ENCODE measurements around the gene OPRL1. TPM values are rescaled to one million over a fixed set of nuclear protein-coding genes. Genes with fewer than 3 reads are reported as not detected.

Gene OPRL1
- total RNA-seq, 1 donor from 2014 or later, result 1.4 TPM

DNA sequence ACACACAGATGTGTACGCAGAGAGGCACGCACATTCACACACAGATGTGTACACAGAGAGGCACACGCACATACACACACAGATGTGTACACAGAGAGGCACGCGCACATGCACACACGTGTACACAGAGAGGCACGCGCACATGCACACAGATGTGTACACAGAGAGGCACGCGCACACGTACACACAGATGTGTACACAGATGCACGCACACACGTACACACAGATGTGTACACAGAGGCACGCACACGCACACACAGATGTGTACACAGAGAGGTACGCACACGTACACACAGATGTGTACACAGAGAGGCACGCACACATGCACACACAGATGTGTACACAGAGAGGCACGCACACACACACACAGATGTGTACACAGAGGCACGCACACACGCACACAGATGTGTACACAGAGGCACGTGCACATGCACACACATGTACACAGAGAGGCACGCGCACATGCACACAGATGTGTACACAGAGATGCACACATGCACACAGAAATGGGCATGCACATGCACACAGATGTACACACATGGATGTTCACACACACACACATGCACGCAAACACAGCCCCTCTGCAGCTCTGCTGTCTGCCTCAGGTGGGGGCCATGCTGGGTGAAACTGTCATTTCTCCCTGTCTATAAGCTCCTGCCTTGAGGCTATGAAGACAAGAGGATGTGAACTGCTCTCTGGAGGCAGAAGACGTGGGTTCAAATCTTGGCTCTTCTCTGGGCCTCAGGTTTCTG lies 70.1 kb downstream of the OPRL1 start:
- ChIA-PET POLR2A (no interaction called here), CTCF (no interaction called here)
- H3K4me1 Mint-ChIP-seq, result no peaks in the 10 kb centered on the region
- H3K27me3 Mint-ChIP-seq, result no peaks in the 10 kb centered on the region
- H3K27ac Mint-ChIP-seq, result no peak overlapping the region
- intact Hi-C loops (cut with micrococcal nuclease), result no loop called here
- DNase-seq, result no peak
- no peaks in the 10 kb centered on the region for H3K9me3 Mint-ChIP-seq
- no peak overlapping the region for H3K4me3 Mint-ChIP-seq
- H3K36me3 Mint-ChIP-seq (ENCODE audit: low read depth), result no peaks in the 10 kb centered on the region
- ATAC-seq (ENCODE audit: low read depth), result no peak
- TF ChIP-seq, protein P1, sequence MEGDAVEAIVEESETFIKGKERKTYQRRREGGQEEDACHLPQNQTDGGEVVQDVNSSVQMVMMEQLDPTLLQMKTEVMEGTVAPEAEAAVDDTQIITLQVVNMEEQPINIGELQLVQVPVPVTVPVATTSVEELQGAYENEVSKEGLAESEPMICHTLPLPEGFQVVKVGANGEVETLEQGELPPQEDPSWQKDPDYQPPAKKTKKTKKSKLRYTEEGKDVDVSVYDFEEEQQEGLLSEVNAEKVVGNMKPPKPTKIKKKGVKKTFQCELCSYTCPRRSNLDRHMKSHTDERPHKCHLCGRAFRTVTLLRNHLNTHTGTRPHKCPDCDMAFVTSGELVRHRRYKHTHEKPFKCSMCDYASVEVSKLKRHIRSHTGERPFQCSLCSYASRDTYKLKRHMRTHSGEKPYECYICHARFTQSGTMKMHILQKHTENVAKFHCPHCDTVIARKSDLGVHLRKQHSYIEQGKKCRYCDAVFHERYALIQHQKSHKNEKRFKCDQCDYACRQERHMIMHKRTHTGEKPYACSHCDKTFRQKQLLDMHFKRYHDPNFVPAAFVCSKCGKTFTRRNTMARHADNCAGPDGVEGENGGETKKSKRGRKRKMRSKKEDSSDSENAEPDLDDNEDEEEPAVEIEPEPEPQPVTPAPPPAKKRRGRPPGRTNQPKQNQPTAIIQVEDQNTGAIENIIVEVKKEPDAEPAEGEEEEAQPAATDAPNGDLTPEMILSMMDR (IDR thresholded peaks at IDR 0.05), result no peak

Other genes starting within 250 kb of the OPRL1 start
- gene ZBTB46, start 248.8 kb upstream of the OPRL1 start, total RNA-seq, result 0.46 and 0.49 TPM in 2 replicates
- not detected in 2 replicates for gene ABHD16B, start 218.6 kb upstream of the OPRL1 start, total RNA-seq
- gene TPD52L2, start 214.8 kb upstream of the OPRL1 start, total RNA-seq, result 36.7 and 38.8 TPM in 2 replicates
- gene DNAJC5, start 185.0 kb upstream of the OPRL1 start, total RNA-seq, result 27.5 and 28.6 TPM in 2 replicates
- 43.6 and 49.7 TPM in 2 replicates for gene UCKL1, start 123.7 kb upstream of the OPRL1 start, total RNA-seq
- 10.2 and 12.0 TPM in 2 replicates for gene ZNF512B, start 110.2 kb upstream of the OPRL1 start, total RNA-seq
- gene SAMD10, start 100.4 kb upstream of the OPRL1 start, total RNA-seq, result 6.8 and 9.0 TPM in 2 replicates
- 75.7 and 75.8 TPM in 2 replicates for gene PRPF6, start 99.0 kb upstream of the OPRL1 start, total RNA-seq
- 1.6 and 2.2 TPM in 2 replicates for gene C20orf204, start 43.9 kb upstream of the OPRL1 start, total RNA-seq
- not detected in 2 replicates for gene SOX18, start 30.4 kb upstream of the OPRL1 start, total RNA-seq
- gene TCEA2, start 16.9 kb upstream of the OPRL1 start, total RNA-seq, result 20.3 and 20.7 TPM in 2 replicates
- gene RGS19, start 564 bp upstream of the OPRL1 start, total RNA-seq, result 45.0 and 53.4 TPM in 2 replicates
- gene LKAAEAR1, start 4.3 kb downstream of the OPRL1 start, total RNA-seq, result 0.31 TPM in 1 of 2 replicates, not detected in the other
- not detected in 2 replicates for gene NPBWR2, start 27.5 kb downstream of the OPRL1 start, total RNA-seq
- 1.2 and 3.3 TPM in 2 replicates for gene MYT1, start 84.4 kb downstream of the OPRL1 start, total RNA-seq
- gene PCMTD2, start 175.7 kb downstream of the OPRL1 start, total RNA-seq, result 46.7 and 53.4 TPM in 2 replicates

Measured in activated B cell treated with CpG ODN at 0.5 μM for 24 hours (primary cell).